ENCODE results near the gene HYAL3. TPM values are rescaled to one million over a fixed set of nuclear protein-coding genes. Genes with fewer than 3 reads are reported as not detected.

HYAL3 gene
- 1 to 10 TPM in 6 of 7 donors, under 1 TPM in 1; 0.73 to 3.8 (median 2.7) TPM for total RNA-seq
- 1 to 10 TPM; 1.4 to 2.4 (median 2.1) TPM for polyA plus RNA-seq
- long read RNA-seq, donor 1, partial matches to known transcripts: 0 of 2 reads
- long read RNA-seq, donor 1, other reads (novel, unspliced or antisense): 0 of 2 reads
- long read RNA-seq, donor 2, partial matches to known transcripts: 0 of 1 reads
- long read RNA-seq, donor 2, other reads (novel, unspliced or antisense): 0 of 1 reads

DNA sequence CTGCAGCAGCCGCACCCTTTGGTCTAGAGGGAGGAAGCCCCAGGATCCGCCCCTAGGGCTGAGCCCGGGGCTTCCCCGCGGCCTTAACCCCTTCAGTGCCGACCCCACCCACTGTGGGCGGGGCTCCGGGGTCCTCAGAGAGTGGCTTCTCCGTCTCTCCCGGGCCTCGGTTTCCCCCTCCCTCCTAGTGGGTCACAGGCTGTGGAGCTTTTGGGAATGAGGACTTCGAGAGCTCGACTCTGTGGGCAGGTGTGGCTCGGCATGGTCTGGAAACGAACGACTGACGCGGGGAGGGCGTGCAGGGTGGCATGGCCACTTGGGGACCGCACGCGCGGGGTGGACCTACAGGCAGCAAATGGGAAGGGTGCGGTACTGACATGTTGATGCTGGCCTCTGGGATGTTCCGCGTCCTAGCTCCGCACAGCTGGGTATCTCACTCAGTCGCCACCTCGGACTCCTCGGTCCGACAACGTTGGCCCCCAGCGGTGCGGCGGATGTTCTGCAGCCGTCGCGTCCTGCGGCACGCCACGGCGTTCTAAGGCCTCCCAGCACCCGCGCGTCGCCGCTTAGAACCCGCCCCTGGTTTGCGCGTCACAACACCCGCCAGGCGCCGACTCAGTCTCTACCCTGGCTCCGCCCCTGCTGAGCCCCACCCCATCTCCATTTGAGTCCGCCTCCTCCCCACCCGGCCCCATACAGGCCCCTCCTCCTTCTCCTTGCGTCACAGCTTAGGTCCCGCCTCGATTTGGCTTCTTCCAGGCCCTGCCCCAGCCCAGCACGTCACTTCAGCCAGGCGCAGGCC lies at the start of gene HYAL3, which contains the start of gene NAA80:
Gene HYAL3, minus strand, starts transcription at position 570 of the 802 bp plus-strand sequence. CDS start 3,803 bp downstream, outside the sequence.
Gene NAA80, minus strand, starts transcription at position 570 of the 802 bp plus-strand sequence. CDS start 1,942 bp downstream, outside the sequence.
- Histone ChIP-seq H3K27ac (peak within 1 kb of the TSS; percentile 84 to 98 (median 94)), H3K36me3 (peaks cover 0 to 10% (median 0%) of the 10 kb centered on the region in 6 donors), H3K9me3 (no peaks in the 10 kb centered on the region), H3K4me1 (peaks cover 18 to 65% (median 42%) of the 10 kb centered on the region in 6 donors), H3K27me3 (replicated peaks in 1 of 7) (no peaks in the 10 kb centered on the region), H3K4me3 (peak within 1 kb of the TSS; percentile 47 to 90 (median 60))
- WGBS, 5 donors: 0 to 1% (median 0%) methylated on average over 21 to 61 of the region's 61 CpGs
- DNase-seq: peak; percentile 100
- TF ChIP-seq POLR2AphosphoS5 (IDR thresholded peaks at IDR 0.05): peak; percentile 97 to 99 (median 98)
- TF ChIP-seq POLR2A (IDR thresholded peaks at IDR 0.05): peak; percentile 69 to 91 (median 72)
- TF ChIP-seq CTCF (IDR thresholded peaks at IDR 0.05 in 8 of 11, conservative IDR thresholded peaks at IDR 0.05 in 3 of 11): peak; percentile 38 to 80 (median 70)
- intact Hi-C loops (cut with DNase I; ENCODE audit: low total_unique reads): no loop called here

- Histone ChIP-seq H3K4me1 (peaks cover 20 to 91% (median 66%) of the 10 kb centered on the region in 6 donors), H3K27me3 (replicated peaks in 1 of 7) (no peaks in the 10 kb centered on the region), H3K36me3 (peaks cover 0 to 31% (median 15%) of the 10 kb centered on the region in 6 donors), H3K4me3 (no peak overlapping the region), H3K27ac (peak overlapping the region in 5 of 8 donors; percentile 8 to 38 (median 18)), H3K9me3 (no peaks in the 10 kb centered on the region)
- 8 to 28% (median 27%) methylated on average over 11 to 14 of the region's 14 CpGs for WGBS, 5 donors
- DNase-seq: peak; percentile 89
- intact Hi-C loops (cut with DNase I; ENCODE audit: low total_unique reads): loop anchor here (2.0 kb wide), 1 partner anchor 196 kb away; no protein-coding TSS in a partner anchor
- TF ChIP-seq POLR2A (IDR thresholded peaks at IDR 0.05) (no peak), CTCF (IDR thresholded peaks at IDR 0.05 in 8 of 11, conservative IDR thresholded peaks at IDR 0.05 in 3 of 11) (peak; percentile 26 to 71 (median 56))
These were observed 48.1 kb upstream of the HYAL3 start for GRCh38 chr3:50347187-50347813.

DNA sequence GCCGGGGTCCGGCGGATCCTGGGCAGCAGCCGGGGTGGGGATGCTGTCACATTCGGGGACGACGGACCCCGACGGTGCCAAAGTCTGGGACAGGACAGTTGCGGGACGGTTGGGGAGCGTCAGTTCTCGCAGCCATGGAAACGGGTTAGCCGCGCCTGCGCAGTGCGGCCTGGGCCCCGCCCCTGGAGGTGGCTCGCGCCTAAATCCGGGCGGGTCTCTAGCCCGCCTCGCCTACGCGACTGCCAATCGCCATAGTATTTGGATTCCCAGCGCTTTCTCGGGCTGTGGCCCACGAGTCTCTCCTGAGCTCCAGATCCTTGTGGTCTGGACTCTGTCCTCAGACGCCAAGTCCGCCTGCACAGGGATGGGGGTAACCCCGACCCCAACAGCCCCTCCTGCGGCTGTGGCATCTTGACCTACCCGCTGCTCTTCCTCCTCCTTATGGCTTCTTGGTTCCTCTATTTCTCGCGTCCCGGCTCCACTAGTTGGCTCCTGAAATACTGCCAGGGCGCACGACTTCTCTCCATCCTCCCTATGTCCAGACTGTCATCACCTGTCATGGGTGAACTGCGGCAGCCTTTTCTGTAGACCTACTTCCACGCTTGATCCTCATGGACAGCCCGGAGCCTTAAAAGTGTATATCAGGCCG lies 46.5 kb upstream of the HYAL3 start, which contains the start of gene ZMYND10:
Gene ZMYND10, minus strand, starts transcription at position 147 of the 649 bp plus-strand sequence. CDS start 153 bp downstream, outside the sequence.
- intact Hi-C loops (cut with DNase I; ENCODE audit: low total_unique reads): loop anchor here (2.0 kb wide), 1 partner anchor 197 kb away; no protein-coding TSS in a partner anchor
- TF ChIP-seq POLR2AphosphoS5 (IDR thresholded peaks at IDR 0.05) (peak in 2 of 3 donors; percentile 48 to 72), CTCF (IDR thresholded peaks at IDR 0.05 in 8 of 11, conservative IDR thresholded peaks at IDR 0.05 in 3 of 11) (no peak)
- peak; percentile 93 for DNase-seq
- Histone ChIP-seq H3K9me3 (no peaks in the 10 kb centered on the region), H3K36me3 (peaks cover 0 to 23% (median 14%) of the 10 kb centered on the region in 6 donors), H3K27me3 (replicated peaks in 1 of 7) (no peaks in the 10 kb centered on the region), H3K27ac (peak within 1 kb of the TSS in 1 of 8 donors; percentile 59), H3K4me3 (peak within 1 kb of the TSS in 6 of 8 donors; percentile 11 to 61 (median 30)), H3K4me1 (peaks cover 15 to 93% (median 67%) of the 10 kb centered on the region in 6 donors)
- WGBS, 5 donors: 9 to 14% (median 11%) methylated on average over 34 to 45 of the region's 45 CpGs
